GM12874 (cell line): ENCODE results near the gene ADGB.
A peak's percentile ranks its signal among the peaks of the same experiment; 100 is the strongest.

ENCODE experiments used
- TF ChIP-seq, protein P1 (sequence below): IDR thresholded peaks from 2 replicates; pipeline ENCODE4 v1.5.1; 2011; ENCODE audit warnings: low read depth, mild to moderate bottlenecking, control low read depth, low read length, moderate library complexity; ENCODE audit not compliant: insufficient read depth

ADGB gene

DNA sequence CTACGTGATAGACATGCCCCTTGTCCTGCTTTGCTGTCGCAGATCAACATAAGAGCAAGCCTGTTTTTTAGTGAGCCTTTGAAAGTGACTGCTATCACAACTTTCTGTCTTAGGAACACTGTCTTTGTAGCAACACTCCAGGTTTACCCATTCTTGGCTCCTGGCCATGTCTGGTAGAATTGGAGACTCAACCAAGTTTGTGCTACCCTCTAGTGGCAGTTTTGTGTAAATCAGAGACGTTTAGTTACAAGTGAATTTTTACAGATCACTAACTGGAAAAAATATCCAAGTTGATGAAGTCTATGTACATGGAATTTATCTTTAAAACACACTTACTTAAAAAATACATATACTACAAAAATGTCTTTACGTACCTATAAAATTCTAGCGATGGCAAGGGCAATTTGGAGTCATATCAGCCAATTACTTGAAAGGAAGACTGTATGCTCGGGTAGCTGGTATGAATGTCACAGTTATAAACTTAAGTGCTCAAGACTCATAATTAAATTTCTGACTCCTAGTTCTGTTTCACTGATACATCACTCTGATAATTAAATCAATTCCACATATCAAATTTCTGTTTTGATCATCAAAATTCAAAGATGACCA, 101.4 kb downstream of the ADGB start:
- TF ChIP-seq, protein P1, sequence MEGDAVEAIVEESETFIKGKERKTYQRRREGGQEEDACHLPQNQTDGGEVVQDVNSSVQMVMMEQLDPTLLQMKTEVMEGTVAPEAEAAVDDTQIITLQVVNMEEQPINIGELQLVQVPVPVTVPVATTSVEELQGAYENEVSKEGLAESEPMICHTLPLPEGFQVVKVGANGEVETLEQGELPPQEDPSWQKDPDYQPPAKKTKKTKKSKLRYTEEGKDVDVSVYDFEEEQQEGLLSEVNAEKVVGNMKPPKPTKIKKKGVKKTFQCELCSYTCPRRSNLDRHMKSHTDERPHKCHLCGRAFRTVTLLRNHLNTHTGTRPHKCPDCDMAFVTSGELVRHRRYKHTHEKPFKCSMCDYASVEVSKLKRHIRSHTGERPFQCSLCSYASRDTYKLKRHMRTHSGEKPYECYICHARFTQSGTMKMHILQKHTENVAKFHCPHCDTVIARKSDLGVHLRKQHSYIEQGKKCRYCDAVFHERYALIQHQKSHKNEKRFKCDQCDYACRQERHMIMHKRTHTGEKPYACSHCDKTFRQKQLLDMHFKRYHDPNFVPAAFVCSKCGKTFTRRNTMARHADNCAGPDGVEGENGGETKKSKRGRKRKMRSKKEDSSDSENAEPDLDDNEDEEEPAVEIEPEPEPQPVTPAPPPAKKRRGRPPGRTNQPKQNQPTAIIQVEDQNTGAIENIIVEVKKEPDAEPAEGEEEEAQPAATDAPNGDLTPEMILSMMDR, result peak; percentile 64

DNA sequence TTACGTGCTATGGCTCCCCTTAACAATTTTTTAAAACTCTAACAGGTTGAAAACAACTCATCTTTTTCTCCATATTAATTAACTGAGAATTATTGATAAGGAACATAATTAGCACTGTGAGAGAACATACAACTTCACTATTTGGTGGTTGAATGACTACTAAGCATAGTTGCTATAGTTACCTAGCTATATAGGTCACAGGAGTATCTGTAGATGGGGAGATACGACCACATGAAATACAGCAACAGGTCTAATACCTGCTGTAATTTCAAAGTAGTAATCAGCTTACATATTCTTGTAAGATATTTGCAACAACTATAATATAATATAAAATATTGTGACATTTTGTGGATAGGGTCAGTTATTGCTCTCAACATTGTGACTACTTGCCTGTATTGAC, 102.9 kb downstream of the ADGB start:
- TF ChIP-seq, protein P1, result no peak

DNA sequence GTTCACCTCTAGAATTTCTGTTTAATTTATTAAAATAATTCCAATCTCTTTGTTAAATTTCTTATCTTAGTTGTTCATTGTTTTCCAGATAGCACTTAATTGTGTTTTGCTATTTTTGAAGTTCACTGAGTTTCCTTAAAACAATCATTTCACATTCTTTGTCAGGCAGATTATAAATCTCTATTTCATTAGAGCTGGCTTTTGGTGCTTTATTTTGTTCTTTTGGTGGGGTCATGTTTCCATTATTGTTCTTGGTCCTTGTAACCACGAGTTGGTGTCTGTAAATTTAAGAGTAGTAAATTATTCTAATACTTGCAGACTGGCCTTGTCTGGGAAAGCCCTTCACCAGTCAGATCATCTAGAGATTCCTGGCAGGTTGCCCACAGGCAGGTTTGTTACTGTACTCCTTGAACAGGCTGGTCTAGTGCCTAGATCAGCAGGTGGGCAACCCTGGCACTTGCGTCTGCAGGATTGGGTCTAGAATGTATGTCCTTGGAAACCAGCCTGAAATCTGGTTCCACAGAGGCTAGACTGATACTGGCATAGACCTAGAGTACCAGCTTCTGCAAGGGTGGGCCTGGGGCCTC, 110.4 kb downstream of the ADGB start:
- TF ChIP-seq, protein P1, result no peak

DNA sequence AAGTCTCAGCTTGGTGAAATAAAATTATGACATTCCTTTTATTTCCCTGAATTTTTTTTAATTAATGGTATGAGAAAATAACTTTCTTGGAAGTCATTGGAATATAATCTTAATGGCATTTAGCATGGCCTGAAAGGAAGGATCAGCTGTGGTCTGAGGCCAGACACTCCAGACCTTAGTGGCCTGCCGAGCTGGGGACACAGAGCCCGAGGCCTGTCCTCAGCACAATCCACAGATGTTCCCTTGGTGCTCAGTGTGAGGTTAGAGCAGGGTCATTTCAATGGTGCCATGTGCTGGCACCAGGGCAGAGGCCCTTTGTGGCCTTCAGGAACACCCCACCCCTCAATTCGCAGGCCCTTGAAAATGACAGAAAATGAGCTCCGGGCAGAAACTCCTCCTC, 120.6 kb downstream of the ADGB start:
- TF ChIP-seq, protein P1, result no peak

DNA sequence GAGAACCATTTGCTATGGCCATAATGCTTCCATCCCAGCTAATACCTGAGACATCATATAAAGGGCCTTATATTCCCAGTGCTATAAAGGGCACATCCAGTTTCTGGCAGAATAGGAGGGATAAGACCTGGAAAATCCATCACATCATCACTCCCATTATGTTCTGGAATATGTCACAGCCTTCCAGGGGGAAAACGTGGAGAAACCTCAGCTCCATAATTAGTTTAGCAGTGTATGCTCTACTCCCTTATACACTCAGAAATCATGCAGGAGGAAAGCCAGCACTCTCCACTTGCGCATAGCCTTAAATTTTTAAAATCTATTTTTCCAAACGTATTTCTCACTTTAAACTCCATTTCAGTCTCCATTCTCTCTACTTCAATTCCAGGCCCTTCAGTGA, 140.9 kb downstream of the ADGB start:
- TF ChIP-seq, protein P1, result no peak

DNA sequence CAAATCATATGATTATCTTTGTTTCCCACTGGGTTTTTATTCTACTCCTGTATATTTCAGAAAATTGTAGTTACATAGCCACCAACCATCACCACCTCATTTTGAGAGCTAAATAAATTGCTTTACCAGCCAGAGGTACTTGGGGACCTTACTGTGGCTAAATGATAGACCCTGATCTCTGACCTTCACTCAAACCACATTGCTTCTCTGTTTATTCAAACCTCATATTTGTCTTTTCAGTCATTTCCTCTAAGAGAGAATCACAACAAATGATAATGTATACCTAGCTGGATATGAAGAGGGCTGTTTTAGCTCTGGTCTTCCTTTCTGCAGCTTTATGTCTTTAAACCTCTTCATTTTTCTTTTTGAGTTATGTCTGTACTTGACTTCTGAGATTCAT, 142.8 kb downstream of the ADGB start:
- TF ChIP-seq, protein P1, result no peak

GRCh38 chr6:146753306-146753705, 154.5 kb downstream of the ADGB start:
- TF ChIP-seq, protein P1, result no peak
